HepG2 (cell line): ENCODE data around the gene MIDN. TPM values are rescaled to one million over a fixed set of nuclear protein-coding genes. Genes with fewer than 3 reads are reported as not detected.

ENCODE experiments used
- ATF7-NPFF ChIP-seq: sonication (generic); formaldehyde crosslinking; IDR thresholded peaks from 2 replicates; pipeline ENCODE4 v1.8.1; 2023; ENCODE audit warnings: mild to moderate bottlenecking, low read depth, missing genetic modification reagents, moderate library complexity
- BORCS8-MEF2B ChIP-seq: sonication (generic); formaldehyde crosslinking; IDR thresholded peaks from 2 replicates; pipeline ENCODE4 v1.8.0; 2022; ENCODE audit warnings: mild to moderate bottlenecking, missing genetic modification reagents
- ELF1 ChIP-seq: sonication (generic); formaldehyde crosslinking; IDR thresholded peaks from 2 replicates; pipeline ENCODE4 v1.4.0; 2020; ENCODE audit warnings: missing genetic modification reagents
- FOXC1 ChIP-seq: sonication (generic); formaldehyde crosslinking; IDR thresholded peaks from 2 replicates; pipeline ENCODE4 v1.8.0; 2022; ENCODE audit warnings: mild to moderate bottlenecking, missing genetic modification reagents, borderline replicate concordance
- KLF12 ChIP-seq: sonication (generic); formaldehyde crosslinking; IDR thresholded peaks from 2 replicates; pipeline ENCODE4 v1.4.0; 2020; ENCODE audit warnings: missing genetic modification reagents, borderline replicate concordance
- SCMH1 ChIP-seq: sonication (generic); formaldehyde crosslinking; IDR thresholded peaks from 2 replicates; pipeline ENCODE4 v1.9.0; 2021; ENCODE audit warnings: missing genetic modification reagents, mild to moderate bottlenecking, borderline replicate concordance
- TCF7 ChIP-seq: sonication (generic); IDR thresholded peaks from 2 replicates; pipeline ENCODE4 v1.6.1; 2016; ENCODE audit warnings: antibody characterized with exemption, low read depth
- ZKSCAN8 ChIP-seq: IDR thresholded peaks from 2 replicates; pipeline ENCODE4 v1.6.1; 2016; ENCODE audit warnings: borderline replicate concordance, missing genetic modification reagents, missing compliant biosample characterization
- ZNF776 ChIP-seq: sonication (generic); formaldehyde crosslinking; IDR thresholded peaks from 2 replicates; pipeline ENCODE4 v1.4.0; 2020; ENCODE audit warnings: mild to moderate bottlenecking, missing genetic modification reagents
- ZSCAN12 ChIP-seq: sonication (generic); formaldehyde crosslinking; IDR thresholded peaks from 2 replicates; pipeline ENCODE4 v1.9.0; 2021; ENCODE audit warnings: mild to moderate bottlenecking, missing genetic modification reagents
- polyA plus RNA-seq, 8 experiments: library from polyadenylated mRNA; depleted of rRNA in 3 of 8; stranded (reverse) in 7 of 8; unstranded in 1 of 8; fragments of >200 nt; fragmentation: Illumina TruSeq in 4 of 8; extraction: Trizol in 4 of 8; gene quantifications; 2 replicates each; pipeline versions ENCODE4 v1.2.1 to v1.2.3, GENCODE V29; 2011 to 2016; ENCODE audit warnings: low read depth in 4 of 8, missing spikeins in 1 of 8, mixed read lengths in 1 of 8; ENCODE audit not compliant: insufficient read depth in 1 of 8
- total RNA-seq, 5 experiments: library from RNA; depleted of rRNA; stranded (reverse); fragments of >200 nt; fragmentation: Illumina TruSeq; extraction: Trizol; gene quantifications; 2 replicates each; pipeline ENCODE4 v1.2.3, GENCODE V29; 2016; ENCODE audit warnings: low read depth in 1 of 5
- TF ChIP-seq, protein P1 (sequence below): sonication (generic); formaldehyde crosslinking; IDR thresholded peaks from 2 replicates; pipeline ENCODE4 v1.8.0; 2022; ENCODE audit warnings: mild to moderate bottlenecking, missing genetic modification reagents; ENCODE audit not compliant: insufficient replicate concordance
- TF ChIP-seq, protein P2 (sequence below): sonication (generic); formaldehyde crosslinking; IDR thresholded peaks from 2 replicates; pipeline ENCODE4 v1.5.0; 2020; ENCODE audit warnings: missing genetic modification reagents
- TF ChIP-seq, protein P3 (sequence below): sonication (generic); formaldehyde crosslinking; IDR thresholded peaks from 2 replicates; pipeline ENCODE4 v1.5.1; 2020; ENCODE audit warnings: mild to moderate bottlenecking, missing genetic modification reagents
- TF ChIP-seq, protein P4 (sequence below): sonication (generic); formaldehyde crosslinking; IDR thresholded peaks from 2 replicates; pipeline ENCODE4 v1.4.0; 2020; ENCODE audit warnings: missing genetic modification reagents
- TF ChIP-seq, protein P5 (sequence below): sonication (generic); formaldehyde crosslinking; IDR thresholded peaks from 2 replicates; pipeline ENCODE4 v1.4.0; 2020; ENCODE audit warnings: mild to moderate bottlenecking, low read depth, missing genetic modification reagents
- TF ChIP-seq, protein P6 (sequence below): sonication (generic); formaldehyde crosslinking; IDR thresholded peaks from 2 replicates; pipeline ENCODE4 v1.5.1; 2020; ENCODE audit warnings: missing genetic modification reagents, mild to moderate bottlenecking, borderline replicate concordance

MIDN gene
- total and polyA plus RNA-seq, 2 of the 13 experiments (the other 11 are each of a cell fraction or from before 2014, with no cell fraction given), result 8.4 to 18.0 TPM

DNA sequence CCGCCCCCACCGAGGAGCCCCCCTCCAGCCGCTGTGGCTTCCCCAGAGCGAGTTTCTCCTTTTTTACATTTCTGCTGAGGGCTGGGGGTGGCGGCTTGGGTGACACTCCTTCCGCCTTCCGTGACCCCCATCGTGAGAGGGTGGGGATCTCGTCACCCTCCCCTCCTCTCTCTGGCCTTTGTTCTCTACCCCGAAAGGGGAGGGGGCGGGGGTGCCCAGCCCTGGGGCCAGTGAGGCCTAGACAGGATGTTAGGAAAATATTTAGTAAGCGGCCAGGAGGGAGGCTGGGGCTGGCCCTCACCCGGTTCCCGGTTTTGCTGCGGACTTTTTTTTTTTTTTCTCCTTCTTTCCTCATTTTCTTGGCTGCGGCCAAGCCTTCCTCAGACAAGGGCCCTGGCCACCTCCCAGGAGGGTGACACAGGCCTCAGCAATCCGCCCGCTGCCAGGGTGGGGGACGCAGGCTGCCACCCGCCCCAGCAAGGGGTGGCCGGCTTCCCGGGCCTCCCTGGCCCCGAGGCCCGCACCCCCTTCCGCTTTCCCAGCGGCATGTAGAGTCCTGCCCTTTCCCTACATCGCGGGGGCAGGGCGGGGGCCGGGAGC is 3.9 kb downstream of the MIDN start (continued):
- TF ChIP-seq, protein P1, sequence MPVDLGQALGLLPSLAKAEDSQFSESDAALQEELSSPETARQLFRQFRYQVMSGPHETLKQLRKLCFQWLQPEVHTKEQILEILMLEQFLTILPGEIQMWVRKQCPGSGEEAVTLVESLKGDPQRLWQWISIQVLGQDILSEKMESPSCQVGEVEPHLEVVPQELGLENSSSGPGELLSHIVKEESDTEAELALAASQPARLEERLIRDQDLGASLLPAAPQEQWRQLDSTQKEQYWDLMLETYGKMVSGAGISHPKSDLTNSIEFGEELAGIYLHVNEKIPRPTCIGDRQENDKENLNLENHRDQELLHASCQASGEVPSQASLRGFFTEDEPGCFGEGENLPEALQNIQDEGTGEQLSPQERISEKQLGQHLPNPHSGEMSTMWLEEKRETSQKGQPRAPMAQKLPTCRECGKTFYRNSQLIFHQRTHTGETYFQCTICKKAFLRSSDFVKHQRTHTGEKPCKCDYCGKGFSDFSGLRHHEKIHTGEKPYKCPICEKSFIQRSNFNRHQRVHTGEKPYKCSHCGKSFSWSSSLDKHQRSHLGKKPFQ (CRISPR knock-in tag), result peak; percentile 71
- TF ChIP-seq KLF12 (no peak), SCMH1 (no peak), ELF1 (CRISPR knock-in tag) (peak; percentile 65; the same call in 1 of the 2 replicates), ZKSCAN8 (CRISPR knock-in tag) (no peak), ATF7-NPFF (CRISPR knock-in tag) (no peak), ZNF776 (no peak), TCF7 (peak; percentile 76; the same call in 1 of the 2 replicates), ZSCAN12 (CRISPR knock-in tag) (no peak), FOXC1 (CRISPR knock-in tag) (no peak), BORCS8-MEF2B (CRISPR knock-in tag) (no peak)
- TF ChIP-seq, protein P2, sequence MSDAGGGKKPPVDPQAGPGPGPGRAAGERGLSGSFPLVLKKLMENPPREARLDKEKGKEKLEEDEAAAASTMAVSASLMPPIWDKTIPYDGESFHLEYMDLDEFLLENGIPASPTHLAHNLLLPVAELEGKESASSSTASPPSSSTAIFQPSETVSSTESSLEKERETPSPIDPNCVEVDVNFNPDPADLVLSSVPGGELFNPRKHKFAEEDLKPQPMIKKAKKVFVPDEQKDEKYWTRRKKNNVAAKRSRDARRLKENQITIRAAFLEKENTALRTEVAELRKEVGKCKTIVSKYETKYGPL (CRISPR knock-in tag), result no peak
- TF ChIP-seq, protein P3, sequence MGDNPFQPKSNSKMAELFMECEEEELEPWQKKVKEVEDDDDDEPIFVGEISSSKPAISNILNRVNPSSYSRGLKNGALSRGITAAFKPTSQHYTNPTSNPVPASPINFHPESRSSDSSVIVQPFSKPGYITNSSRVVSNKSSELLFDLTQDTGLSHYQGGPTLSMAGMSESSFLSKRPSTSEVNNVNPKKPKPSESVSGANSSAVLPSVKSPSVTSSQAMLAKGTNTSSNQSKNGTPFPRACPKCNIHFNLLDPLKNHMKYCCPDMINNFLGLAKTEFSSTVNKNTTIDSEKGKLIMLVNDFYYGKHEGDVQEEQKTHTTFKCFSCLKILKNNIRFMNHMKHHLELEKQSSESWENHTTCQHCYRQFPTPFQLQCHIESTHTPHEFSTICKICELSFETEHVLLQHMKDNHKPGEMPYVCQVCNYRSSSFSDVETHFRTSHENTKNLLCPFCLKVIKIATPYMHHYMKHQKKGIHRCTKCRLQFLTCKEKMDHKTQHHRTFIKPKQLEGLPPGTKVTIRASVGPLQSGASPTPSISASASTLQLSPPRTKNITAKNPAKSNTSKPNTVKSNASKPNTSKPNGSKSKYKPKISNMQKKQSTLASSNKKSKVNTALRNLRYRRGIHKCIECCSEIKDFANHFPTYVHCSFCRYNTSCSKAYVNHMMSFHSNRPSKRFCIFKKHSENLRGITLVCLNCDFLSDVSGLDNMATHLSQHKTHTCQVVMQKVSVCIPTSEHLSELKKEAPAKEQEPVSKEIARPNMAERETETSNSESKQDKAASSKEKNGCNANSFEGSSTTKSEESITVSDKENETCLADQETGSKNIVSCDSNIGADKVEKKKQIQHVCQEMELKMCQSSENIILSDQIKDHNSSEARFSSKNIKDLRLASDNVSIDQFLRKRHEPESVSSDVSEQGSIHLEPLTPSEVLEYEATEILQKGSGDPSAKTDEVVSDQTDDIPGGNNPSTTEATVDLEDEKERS (CRISPR knock-in tag), result no peak
- TF ChIP-seq, protein P4, sequence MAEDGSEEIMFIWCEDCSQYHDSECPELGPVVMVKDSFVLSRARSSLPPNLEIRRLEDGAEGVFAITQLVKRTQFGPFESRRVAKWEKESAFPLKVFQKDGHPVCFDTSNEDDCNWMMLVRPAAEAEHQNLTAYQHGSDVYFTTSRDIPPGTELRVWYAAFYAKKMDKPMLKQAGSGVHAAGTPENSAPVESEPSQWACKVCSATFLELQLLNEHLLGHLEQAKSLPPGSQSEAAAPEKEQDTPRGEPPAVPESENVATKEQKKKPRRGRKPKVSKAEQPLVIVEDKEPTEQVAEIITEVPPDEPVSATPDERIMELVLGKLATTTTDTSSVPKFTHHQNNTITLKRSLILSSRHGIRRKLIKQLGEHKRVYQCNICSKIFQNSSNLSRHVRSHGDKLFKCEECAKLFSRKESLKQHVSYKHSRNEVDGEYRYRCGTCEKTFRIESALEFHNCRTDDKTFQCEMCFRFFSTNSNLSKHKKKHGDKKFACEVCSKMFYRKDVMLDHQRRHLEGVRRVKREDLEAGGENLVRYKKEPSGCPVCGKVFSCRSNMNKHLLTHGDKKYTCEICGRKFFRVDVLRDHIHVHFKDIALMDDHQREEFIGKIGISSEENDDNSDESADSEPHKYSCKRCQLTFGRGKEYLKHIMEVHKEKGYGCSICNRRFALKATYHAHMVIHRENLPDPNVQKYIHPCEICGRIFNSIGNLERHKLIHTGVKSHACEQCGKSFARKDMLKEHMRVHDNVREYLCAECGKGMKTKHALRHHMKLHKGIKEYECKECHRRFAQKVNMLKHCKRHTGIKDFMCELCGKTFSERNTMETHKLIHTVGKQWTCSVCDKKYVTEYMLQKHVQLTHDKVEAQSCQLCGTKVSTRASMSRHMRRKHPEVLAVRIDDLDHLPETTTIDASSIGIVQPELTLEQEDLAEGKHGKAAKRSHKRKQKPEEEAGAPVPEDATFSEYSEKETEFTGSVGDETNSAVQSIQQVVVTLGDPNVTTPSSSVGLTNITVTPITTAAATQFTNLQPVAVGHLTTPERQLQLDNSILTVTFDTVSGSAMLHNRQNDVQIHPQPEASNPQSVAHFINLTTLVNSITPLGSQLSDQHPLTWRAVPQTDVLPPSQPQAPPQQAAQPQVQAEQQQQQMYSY (CRISPR knock-in tag), result no peak
- TF ChIP-seq, protein P5, sequence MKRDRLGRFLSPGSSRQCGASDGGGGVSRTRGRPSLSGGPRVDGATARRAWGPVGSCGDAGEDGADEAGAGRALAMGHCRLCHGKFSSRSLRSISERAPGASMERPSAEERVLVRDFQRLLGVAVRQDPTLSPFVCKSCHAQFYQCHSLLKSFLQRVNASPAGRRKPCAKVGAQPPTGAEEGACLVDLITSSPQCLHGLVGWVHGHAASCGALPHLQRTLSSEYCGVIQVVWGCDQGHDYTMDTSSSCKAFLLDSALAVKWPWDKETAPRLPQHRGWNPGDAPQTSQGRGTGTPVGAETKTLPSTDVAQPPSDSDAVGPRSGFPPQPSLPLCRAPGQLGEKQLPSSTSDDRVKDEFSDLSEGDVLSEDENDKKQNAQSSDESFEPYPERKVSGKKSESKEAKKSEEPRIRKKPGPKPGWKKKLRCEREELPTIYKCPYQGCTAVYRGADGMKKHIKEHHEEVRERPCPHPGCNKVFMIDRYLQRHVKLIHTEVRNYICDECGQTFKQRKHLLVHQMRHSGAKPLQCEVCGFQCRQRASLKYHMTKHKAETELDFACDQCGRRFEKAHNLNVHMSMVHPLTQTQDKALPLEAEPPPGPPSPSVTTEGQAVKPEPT (CRISPR knock-in tag), result no peak
- TF ChIP-seq, protein P6, sequence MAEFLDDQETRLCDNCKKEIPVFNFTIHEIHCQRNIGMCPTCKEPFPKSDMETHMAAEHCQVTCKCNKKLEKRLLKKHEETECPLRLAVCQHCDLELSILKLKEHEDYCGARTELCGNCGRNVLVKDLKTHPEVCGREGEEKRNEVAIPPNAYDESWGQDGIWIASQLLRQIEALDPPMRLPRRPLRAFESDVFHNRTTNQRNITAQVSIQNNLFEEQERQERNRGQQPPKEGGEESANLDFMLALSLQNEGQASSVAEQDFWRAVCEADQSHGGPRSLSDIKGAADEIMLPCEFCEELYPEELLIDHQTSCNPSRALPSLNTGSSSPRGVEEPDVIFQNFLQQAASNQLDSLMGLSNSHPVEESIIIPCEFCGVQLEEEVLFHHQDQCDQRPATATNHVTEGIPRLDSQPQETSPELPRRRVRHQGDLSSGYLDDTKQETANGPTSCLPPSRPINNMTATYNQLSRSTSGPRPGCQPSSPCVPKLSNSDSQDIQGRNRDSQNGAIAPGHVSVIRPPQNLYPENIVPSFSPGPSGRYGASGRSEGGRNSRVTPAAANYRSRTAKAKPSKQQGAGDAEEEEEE, result no peak
